IPS-NIHi11 (cell line): ENCODE results near the gene IKBKE.

Experiments
- DNase-seq: peaks from one replicate; pipeline ENCODE4 v3.0.0; 2012; ENCODE audit warnings: mixed read lengths, low spot score

IKBKE gene

DNA sequence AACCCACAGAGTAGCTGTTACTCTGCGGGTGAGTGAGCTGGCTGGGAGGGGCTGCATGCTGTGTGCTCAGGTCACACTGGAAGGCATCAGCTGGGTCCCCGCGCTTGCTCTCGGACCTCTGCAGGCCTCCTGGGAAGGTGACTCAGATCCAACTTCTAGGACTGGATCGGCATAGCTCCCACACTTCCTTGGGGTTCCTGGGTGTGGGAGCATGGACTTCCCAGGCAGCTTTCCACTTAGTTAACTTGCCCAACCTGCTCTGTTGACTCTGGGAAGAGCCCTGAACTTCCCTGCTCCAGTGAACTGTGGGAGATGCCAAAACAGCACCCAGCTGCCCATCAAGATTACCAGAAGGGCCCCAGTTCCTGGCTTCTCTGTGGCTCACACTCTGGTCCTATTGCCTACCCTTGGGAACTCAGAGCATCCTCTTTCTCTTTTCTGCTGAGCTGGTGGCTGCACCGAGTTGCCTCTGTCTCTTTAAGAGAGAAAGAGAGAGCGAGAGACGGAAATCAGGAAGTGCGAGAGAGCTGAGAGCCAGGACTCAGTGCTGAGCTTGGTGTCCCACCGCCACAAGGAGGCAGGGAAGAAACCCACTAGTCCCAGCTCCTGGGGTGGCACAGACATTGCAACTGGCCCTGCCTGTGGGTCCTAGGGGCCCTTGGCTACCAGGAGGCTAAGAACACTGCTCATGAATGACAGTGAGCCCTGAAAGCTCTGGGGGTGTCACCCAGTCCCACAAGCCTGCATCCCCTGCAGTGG lies at the start of gene IKBKE:
TSS of gene IKBKE (plus strand) at position 544 of the 759 bp plus-strand sequence. CDS start 2,752 bp downstream, outside the sequence.
- DNase-seq: peak; percentile 87

DNA sequence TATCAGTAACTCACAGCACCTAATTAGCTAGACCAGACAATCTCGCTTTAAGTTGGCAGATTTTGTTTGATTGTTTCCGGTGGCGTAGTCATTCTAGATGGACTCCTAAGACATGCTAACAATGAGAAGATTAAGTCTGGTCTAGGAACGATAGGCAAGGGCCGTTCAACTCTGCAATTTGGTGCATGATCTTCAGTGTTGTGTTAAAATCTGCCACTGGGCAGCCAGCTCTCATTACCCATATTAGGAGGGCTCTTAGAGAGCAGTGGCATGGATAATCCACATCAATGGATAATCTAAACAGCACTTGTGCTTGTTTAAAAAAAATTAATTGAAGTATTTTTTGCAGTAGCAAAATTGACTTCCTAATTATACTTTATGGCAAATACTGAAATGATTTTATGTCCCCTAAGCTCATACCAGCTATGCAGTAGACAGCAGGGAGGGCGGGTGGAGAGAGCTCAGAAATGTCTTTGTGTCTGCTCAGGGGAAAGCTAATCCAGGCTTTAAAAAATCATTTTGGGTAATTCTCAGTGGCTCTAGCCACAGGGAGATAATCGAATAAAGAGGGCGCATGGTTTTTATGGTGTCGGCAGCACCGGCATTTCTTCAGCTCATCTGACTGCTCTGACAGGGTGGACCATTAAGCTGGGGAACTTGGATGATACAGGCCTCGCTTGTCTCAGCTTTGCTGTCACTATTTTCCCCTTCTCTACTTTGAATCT lies 48.5 kb upstream of the IKBKE start:
- no peak for DNase-seq

- no peak for DNase-seq
Measured at GRCh38 chr1:206422525-206422924, 47.8 kb upstream of the IKBKE start.

- no peak for DNase-seq
Measured at GRCh38 chr1:206427291-206427690, 43.0 kb upstream of the IKBKE start.

DNA sequence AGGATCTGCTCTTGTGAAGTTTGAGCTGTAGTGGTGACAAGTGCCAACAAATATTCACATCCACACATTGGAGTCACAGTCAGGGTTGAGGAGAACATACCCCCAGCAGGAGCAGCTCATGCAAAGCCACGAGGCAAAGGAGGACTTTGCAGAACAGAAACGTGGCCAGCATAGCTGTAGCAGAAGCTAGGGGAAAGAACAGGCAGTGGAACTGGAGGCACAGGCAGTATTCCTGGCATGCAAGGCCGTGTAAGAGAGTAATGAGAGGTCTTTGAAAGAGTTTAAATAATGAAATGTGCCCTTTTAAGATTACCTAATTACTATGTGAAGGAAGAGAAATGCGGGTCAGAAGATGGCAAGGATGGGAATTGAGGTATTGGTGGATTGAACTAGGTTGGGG lies 40.9 kb upstream of the IKBKE start:
- no peak for DNase-seq

GRCh38 chr1:206430031-206430983 lies 40.0 kb upstream of the IKBKE start:
- DNase-seq: no peak

GRCh38 chr1:206435445-206435844 lies 34.8 kb upstream of the IKBKE start:
- no peak for DNase-seq

- DNase-seq: no peak
Measured at GRCh38 chr1:206438554-206438953, 31.7 kb upstream of the IKBKE start.

DNA sequence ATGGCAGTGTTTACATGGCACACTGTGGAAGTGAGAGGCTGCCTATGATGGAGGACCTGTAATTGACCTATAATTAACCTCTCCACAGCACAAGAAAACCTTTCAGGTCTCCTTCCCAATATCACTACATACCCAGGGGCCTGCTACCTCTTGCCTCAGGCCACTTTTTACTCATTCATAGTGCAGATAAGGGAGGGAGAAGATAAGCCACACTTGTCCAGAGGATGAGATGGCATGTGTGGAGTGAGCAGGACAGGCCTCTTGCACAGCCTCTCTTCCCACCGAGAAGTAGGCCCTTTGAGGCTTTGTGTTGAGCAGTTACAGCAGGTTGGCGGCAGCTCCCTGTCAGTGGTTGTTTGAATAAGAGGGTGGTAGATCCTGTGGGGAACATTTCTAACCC lies 31.1 kb upstream of the IKBKE start:
- no peak for DNase-seq

GRCh38 chr1:206441336-206441967 lies 28.8 kb upstream of the IKBKE start:
- no peak for DNase-seq

GRCh38 chr1:206442101-206442500 lies 28.2 kb upstream of the IKBKE start:
- DNase-seq: no peak

DNA sequence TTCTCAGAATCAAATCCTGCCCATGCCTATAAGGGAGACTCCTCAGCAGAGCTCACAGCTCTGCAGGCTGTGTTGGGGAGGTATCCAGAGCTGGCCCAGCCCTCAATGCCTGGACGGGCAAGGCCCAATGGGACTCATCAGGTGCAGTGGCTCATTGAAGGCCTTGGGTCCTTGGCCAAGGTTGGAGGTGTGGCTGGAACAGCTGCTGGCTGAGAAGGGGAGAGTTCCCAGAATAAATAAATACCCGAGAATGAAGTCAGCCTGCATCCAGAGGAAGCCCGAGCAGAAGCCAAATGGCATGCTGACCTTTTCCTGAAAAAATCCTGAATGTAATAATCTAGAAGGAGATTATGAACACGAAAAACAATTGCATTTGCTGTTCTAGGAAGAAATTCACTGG lies 25.2 kb upstream of the IKBKE start:
- no peak for DNase-seq

- DNase-seq: no peak
Measured at GRCh38 chr1:206445911-206446356, 24.3 kb upstream of the IKBKE start.

DNA sequence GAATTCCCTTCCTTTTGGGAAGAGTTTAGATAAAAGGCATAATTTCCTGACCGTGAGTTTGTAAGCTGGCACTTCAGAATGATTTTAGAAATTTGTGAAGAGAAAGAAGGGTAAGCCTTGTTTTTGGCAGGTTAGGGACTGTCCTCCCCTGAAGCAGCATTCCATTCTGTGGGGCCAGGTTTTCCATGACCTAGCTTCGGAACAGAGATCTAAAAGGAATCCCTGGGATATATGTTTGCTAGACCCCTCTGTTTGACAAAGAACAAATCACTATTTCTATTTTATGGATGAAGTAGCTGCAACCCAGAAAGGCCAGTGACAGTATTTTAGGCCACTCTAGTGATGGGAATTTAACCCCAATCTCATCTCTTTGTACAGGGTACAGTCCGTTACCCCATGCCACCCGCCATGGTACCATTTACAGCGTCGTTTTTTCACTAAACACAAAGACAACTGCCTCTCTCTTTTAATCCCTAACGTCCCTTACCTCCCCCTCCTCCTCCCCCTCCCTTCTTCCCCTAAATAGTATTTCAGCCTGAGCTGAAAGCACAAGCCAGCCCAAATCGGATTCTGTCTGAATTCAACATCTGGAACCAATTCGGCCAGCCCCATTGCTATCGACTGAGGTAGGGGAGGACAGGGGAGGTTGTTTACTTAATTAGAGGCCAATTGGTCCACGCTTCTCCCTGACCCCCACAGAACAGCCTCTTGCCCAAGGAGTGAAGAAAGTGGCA lies 23.4 kb upstream of the IKBKE start:
- no peak for DNase-seq

DNA sequence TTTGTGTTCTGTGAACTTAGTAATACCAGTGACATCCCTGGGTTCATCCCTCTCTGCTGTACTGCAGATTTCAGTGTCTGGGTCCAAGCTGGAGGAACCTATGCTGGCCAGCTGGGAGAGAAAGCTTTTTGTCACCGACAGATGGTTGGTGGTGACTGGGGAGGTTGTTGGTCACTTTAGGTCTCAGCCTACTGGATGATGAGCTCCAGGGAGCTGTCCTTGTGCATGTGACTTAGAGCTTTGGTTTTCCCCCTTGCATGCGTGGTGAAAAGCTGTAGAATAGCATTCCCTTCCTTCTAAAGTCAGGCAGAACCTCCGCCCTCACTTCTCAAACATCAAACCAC lies 22.9 kb upstream of the IKBKE start:
- DNase-seq: no peak

GRCh38 chr1:206447792-206448191 lies 22.5 kb upstream of the IKBKE start:
- DNase-seq: no peak

GRCh38 chr1:206448471-206448870 lies 21.8 kb upstream of the IKBKE start:
- no peak for DNase-seq

GRCh38 chr1:206449565-206449964 lies 20.7 kb upstream of the IKBKE start:
- DNase-seq: no peak

DNA sequence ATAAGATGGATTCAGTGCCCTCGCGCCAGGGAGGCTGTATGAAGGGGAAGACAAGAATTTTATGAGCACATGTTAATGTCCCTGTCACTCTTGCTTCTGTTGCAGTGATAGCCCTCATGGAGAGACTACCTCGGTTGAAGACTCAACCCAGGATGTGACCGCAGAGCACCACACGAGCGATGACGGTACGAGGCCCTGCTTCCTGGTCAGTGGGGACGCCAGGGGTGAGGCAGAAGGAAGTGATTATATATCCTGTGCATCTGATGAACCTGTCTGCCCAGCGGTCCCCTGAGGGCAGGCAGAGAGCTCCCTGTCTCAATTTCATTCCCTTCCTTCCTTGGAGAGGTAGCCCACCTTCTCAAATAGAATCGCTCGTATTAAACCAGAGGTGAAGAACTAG lies 20.0 kb upstream of the IKBKE start:
- no peak for DNase-seq

DNA sequence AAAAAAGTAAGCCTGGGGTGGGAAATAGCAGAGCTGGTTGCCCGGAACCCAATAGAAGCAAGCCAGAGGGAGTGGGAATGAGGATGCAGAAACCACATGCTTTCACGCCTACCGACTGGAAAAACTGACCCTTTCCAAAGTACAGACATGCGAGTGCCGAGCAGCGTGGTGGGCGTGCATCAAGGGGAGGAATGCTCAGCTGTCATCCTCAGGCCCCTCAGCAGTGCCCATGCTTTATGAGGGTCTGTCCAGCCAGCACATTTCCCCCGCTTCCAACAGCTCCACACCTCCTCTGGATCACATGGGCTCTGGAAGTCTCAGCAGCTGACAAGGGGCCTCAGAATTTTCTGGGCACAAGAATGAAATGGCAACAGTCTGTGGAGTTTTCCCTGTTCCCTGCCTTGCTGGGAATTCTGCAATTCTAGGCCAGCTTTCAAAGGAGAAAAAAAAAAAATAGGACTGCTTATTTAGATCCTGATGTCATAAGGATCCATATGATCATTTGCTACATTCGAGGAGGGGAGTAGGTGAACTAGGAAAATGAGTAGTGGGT lies 19.1 kb upstream of the IKBKE start:
- DNase-seq: no peak

DNA sequence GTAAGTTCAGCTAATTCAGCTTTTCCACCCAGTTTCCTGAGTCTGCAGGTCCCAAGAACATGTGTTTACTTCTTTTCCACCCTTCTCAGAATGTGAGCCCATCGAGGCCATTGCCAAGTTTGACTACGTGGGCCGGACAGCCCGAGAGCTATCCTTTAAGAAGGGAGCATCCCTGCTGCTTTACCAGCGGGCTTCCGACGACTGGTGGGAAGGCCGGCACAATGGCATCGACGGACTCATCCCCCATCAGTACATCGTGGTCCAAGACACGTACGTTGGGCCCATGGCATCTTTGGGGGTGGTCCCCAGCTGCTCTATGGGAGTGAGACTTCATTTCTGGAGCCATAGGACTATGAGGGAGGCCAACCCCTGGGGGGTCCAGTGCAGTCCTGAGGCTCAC lies 17.2 kb upstream of the IKBKE start:
- DNase-seq: no peak
